ENCODE measurements around the gene ASTN2.

DNA sequence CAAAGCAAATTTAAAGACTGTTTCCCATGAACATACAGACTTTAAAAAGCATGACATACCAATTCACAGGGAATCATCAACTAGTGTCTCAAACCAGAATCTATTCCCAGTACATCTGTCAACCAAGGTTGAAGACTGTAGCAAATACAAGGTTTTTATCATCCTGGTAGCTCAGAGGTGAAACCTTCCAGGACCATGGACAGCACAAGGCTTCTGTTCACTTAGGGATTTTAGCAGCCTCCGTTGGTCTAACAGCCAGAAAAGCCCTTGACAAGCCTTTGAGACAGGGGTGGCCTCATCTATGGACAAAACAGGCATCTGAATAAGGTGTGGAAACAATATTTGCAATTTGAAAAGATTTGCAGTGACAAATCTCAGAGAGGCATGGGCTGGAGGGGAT is 608.8 kb downstream of the ASTN2 start:
- TF ChIP-seq, protein P1, sequence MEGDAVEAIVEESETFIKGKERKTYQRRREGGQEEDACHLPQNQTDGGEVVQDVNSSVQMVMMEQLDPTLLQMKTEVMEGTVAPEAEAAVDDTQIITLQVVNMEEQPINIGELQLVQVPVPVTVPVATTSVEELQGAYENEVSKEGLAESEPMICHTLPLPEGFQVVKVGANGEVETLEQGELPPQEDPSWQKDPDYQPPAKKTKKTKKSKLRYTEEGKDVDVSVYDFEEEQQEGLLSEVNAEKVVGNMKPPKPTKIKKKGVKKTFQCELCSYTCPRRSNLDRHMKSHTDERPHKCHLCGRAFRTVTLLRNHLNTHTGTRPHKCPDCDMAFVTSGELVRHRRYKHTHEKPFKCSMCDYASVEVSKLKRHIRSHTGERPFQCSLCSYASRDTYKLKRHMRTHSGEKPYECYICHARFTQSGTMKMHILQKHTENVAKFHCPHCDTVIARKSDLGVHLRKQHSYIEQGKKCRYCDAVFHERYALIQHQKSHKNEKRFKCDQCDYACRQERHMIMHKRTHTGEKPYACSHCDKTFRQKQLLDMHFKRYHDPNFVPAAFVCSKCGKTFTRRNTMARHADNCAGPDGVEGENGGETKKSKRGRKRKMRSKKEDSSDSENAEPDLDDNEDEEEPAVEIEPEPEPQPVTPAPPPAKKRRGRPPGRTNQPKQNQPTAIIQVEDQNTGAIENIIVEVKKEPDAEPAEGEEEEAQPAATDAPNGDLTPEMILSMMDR (IDR thresholded peaks at IDR 0.05), result no peak
- no peak for TF ChIP-seq POLR2A (IDR thresholded peaks at IDR 0.05)

Measured in lower leg skin (tissue), 3 donors.